H9 (cell line): Measurements from ENCODE around the gene NEMP1. TPM values are rescaled to one million over a fixed set of nuclear protein-coding genes. Genes with fewer than 3 reads are reported as not detected.
"Not testable (repeated sequence)": the region's sequence is repeated elsewhere in the genome, so short reads cannot be mapped to it uniquely, and the experiment has no call there.

Experiments used
- DNase-seq: peaks from one replicate; pipeline ENCODE4 v3.0.0-alpha.2; 2017
- H2AFZ ChIP-seq: one replicate; pipeline ENCODE4 v1.6.1; 2013; ENCODE audit warnings: mild to moderate bottlenecking, low read length, control low read depth, moderate library complexity
- H2AK5ac ChIP-seq: 2 replicates; pipeline ENCODE4 v1.6.1; 2013; ENCODE audit warnings: low read length, control low read depth, mixed read lengths; ENCODE audit not compliant: insufficient read length
- H2BK120ac ChIP-seq: one replicate; pipeline ENCODE4 v1.6.1; 2013; ENCODE audit warnings: low read depth, mild to moderate bottlenecking, low read length, control low read depth, inconsistent platforms; ENCODE audit not compliant: poor library complexity, severe bottlenecking
- H2BK12ac ChIP-seq: 2 replicates; pipeline ENCODE4 v1.6.1; 2013; ENCODE audit warnings: low read length, control low read depth, mixed read lengths, low read depth; ENCODE audit not compliant: insufficient read length
- H2BK15ac ChIP-seq: 2 replicates; pipeline ENCODE4 v1.6.1; 2013; ENCODE audit warnings: low read depth, low read length, control low read depth
- H2BK20ac ChIP-seq: one replicate; pipeline ENCODE4 v1.6.1; 2013; ENCODE audit warnings: low read depth, mild to moderate bottlenecking, low read length, control low read depth, inconsistent platforms; ENCODE audit not compliant: poor library complexity, severe bottlenecking
- H2BK5ac ChIP-seq: 2 replicates; pipeline ENCODE4 v1.6.1; 2013; ENCODE audit warnings: low read length, control low read depth, mixed read lengths; ENCODE audit not compliant: insufficient read length
- H3K14ac ChIP-seq: 2 replicates; pipeline ENCODE4 v1.6.1; 2013; ENCODE audit warnings: low read length, control low read depth; ENCODE audit not compliant: insufficient read depth
- H3K18ac ChIP-seq: 2 replicates; pipeline ENCODE4 v1.6.1; 2013; ENCODE audit warnings: low read depth, mild to moderate bottlenecking, mixed read lengths, low read length, control low read depth; ENCODE audit not compliant: insufficient read length
- H3K23ac ChIP-seq: 2 replicates; pipeline ENCODE4 v1.6.1; 2013; ENCODE audit warnings: low read length, control low read depth, mixed read lengths, low read depth; ENCODE audit not compliant: insufficient read length
- H3K23me2 ChIP-seq: 2 replicates; pipeline ENCODE4 v1.6.1; 2013; ENCODE audit warnings: low read depth, mild to moderate bottlenecking, mixed read lengths, low read length, control low read depth; ENCODE audit not compliant: insufficient read length, poor library complexity, severe bottlenecking
- H3K27ac ChIP-seq: 2 replicates; pipeline ENCODE4 v1.5.1; 2013; ENCODE audit warnings: low read length, control low read depth, mixed read lengths, low read depth; ENCODE audit not compliant: insufficient read length
- H3K27me3 ChIP-seq: 2 replicates; pipeline ENCODE4 v1.6.1; 2013; ENCODE audit warnings: low read length, control low read depth, inconsistent platforms; ENCODE audit not compliant: insufficient read depth
- H3K4ac ChIP-seq: 2 replicates; pipeline ENCODE4 v1.6.1; 2013; ENCODE audit warnings: low read depth, mild to moderate bottlenecking, control low read depth, inconsistent platforms, low read length, moderate library complexity
- H3K4me1 ChIP-seq: 2 replicates; pipeline ENCODE4 v1.6.1; 2013; ENCODE audit warnings: low read length, control low read depth, inconsistent platforms; ENCODE audit not compliant: insufficient read depth
- H3K4me2 ChIP-seq: 2 replicates; pipeline ENCODE4 v1.6.1; 2013; ENCODE audit warnings: low read length, control low read depth, mixed read lengths; ENCODE audit not compliant: insufficient read length, insufficient read depth
- H3K56ac ChIP-seq: 2 replicates; pipeline ENCODE4 v1.6.1; 2013; ENCODE audit warnings: low read depth, mild to moderate bottlenecking, mixed read lengths, low read length, control low read depth; ENCODE audit not compliant: insufficient read length
- H3K79me1 ChIP-seq: 2 replicates; pipeline ENCODE4 v1.6.1; 2013; ENCODE audit warnings: low read depth, mild to moderate bottlenecking, moderate library complexity, low read length, control low read depth, inconsistent platforms; ENCODE audit not compliant: insufficient read depth, poor library complexity, severe bottlenecking
- H3K79me2 ChIP-seq: 2 replicates; pipeline ENCODE4 v1.6.1; 2013; ENCODE audit warnings: low read length, control low read depth, inconsistent platforms; ENCODE audit not compliant: insufficient read depth
- H3K9ac ChIP-seq: 2 replicates; pipeline ENCODE4 v1.6.1; 2013; ENCODE audit warnings: low read length, control low read depth, mixed read lengths; ENCODE audit not compliant: insufficient read length; ENCODE audit errors: extremely low read depth
- H3K9me3 ChIP-seq: one replicate; pipeline ENCODE4 v1.6.1; 2013; ENCODE audit warnings: low read depth, low read length, inconsistent platforms; ENCODE audit not compliant: control insufficient read depth
- H3T11ph ChIP-seq: one replicate; pipeline ENCODE4 v1.6.1; 2013; ENCODE audit warnings: mild to moderate bottlenecking, low read length, control low read depth, inconsistent platforms
- H4K20me1 ChIP-seq: one replicate; pipeline ENCODE4 v1.6.1; 2013; ENCODE audit not compliant: control insufficient read depth, insufficient read length, insufficient read depth
- H4K5ac ChIP-seq: 2 replicates; pipeline ENCODE4 v1.6.1; 2013; ENCODE audit warnings: low read depth, mild to moderate bottlenecking, mixed read lengths, low read length, control low read depth; ENCODE audit not compliant: insufficient read length
- H4K8ac ChIP-seq: replicated peaks from 2 replicates; pipeline ENCODE4 v1.6.1; 2013; ENCODE audit warnings: low read length, control low read depth, mixed read lengths, low read depth; ENCODE audit not compliant: insufficient read length
- H4K91ac ChIP-seq: 2 replicates; pipeline ENCODE4 v1.6.1; 2013; ENCODE audit warnings: low read depth, mild to moderate bottlenecking, moderate library complexity, mixed read lengths, low read length, control low read depth; ENCODE audit not compliant: insufficient read length
- H3K27ac Mint-ChIP-seq, 3 experiments: 2 replicates in 2 of 3; 3 replicates in 1 of 3; pipeline ENCODE4 v1.8.0; 2020 to 2021; ENCODE audit warnings: mixed read lengths in 3 of 3, mild to moderate bottlenecking in 1 of 3, moderate library complexity in 1 of 3
- H3K27me3 Mint-ChIP-seq: 2 replicates; pipeline ENCODE4 v1.8.0; 2021; ENCODE audit warnings: low read depth, mild to moderate bottlenecking, moderate library complexity, mixed read lengths
- H3K36me3 Mint-ChIP-seq, 3 experiments: 2 replicates in 2 of 3; 3 replicates in 1 of 3; pipeline ENCODE4 v1.8.0; 2020 to 2021; ENCODE audit warnings: low read depth in 3 of 3, mixed read lengths in 3 of 3; ENCODE audit not compliant: insufficient read depth in 1 of 3
- H3K4me1 Mint-ChIP-seq, 2 experiments: 2 replicates each; pipeline ENCODE4 v1.8.0; 2020; ENCODE audit warnings: mixed read lengths in 2 of 2
- H3K4me3 Mint-ChIP-seq, 2 experiments: 2 replicates in 1 of 2; 3 replicates in 1 of 2; pipeline ENCODE4 v1.8.0; 2020 to 2021; ENCODE audit warnings: mild to moderate bottlenecking in 2 of 2, mixed read lengths in 2 of 2, moderate library complexity in 1 of 2
- H3K9me3 Mint-ChIP-seq, 2 experiments: 2 replicates in 1 of 2; 3 replicates in 1 of 2; pipeline ENCODE4 v1.8.0; 2020; ENCODE audit warnings: mild to moderate bottlenecking in 2 of 2, mixed read lengths in 2 of 2, moderate library complexity in 1 of 2
- WGBS: extraction: QIAGEN DNeasy Blood & Tissue Kit; methylation state at CpG from one replicate; pipeline ENCODE4 v1.1.7; 2013; ENCODE audit warnings: missing lambda C conversion rate, low lambda C conversion rate, mixed read lengths; ENCODE audit not compliant: insufficient read length; ENCODE audit errors: extremely low coverage; 5-methylcytosine and 5-hydroxymethylcytosine counted together
- total RNA-seq: library from RNA; stranded (reverse); gene quantifications from 2 replicates; pipeline ENCODE4 v1.2.1, GENCODE V29; 2021
- TF ChIP-seq, protein P1 (sequence below): fragments of 200-600 bp; sonication (generic); conservative IDR thresholded peaks from 3 replicates; pipeline ENCODE4 v1.8.0; 2021; ENCODE audit warnings: antibody characterized with exemption, mild to moderate bottlenecking

Gene NEMP1
- total RNA-seq, 1 experiment from 2014 or later = 50.1 TPM

DNA sequence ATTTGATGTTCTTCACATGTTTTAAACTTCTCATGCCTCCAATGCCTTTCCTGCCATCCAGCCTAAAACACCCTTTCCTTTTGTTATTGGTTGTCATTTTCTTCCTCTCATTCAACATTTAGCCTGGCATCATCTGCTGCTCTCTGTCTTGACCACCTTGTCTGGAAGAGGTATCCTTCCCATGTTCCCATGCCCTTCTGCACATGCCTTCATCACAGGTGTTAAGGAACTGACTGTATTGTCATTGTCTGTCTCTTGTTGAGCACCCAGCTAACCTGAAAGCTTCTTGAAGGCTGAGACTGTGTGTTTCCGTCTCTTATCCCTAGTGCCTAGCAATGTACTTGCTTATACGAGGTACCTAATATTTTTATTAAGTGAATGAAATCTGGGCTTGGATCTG lies 45.2 kb upstream of the NEMP1 start:
- Histone ChIP-seq H2BK120ac (no peak overlapping the region), H3K27me3 (no peaks in the 10 kb centered on the region), H3K56ac (no peak overlapping the region), H4K91ac (no peak overlapping the region), H2BK15ac (no peak overlapping the region), H3K79me2 (no peaks in the 10 kb centered on the region), H3K23ac (no peak overlapping the region), H3K27ac (no peak overlapping the region), H3K4me2 (no peak overlapping the region), H2BK20ac (no peak overlapping the region), H4K5ac (no peak overlapping the region), H3K79me1 (no peaks in the 10 kb centered on the region), H3K23me2 (peaks cover 3% of the 10 kb centered on the region), H3K4me1 (no peaks in the 10 kb centered on the region), H2AFZ (no peak overlapping the region), H3T11ph (no peak overlapping the region), H3K9ac (no peak overlapping the region), H3K9me3 (no peaks in the 10 kb centered on the region), H4K8ac (no peak overlapping the region), H3K14ac (no peak overlapping the region), H3K4ac (no peak overlapping the region), H4K20me1 (no peaks in the 10 kb centered on the region), H2BK5ac (no peak overlapping the region), H2BK12ac (no peak overlapping the region), H3K18ac (no peak overlapping the region), H2AK5ac (no peak overlapping the region)
- WGBS = no CpG with 5 or more reads among the region's 2 CpGs
- no peak overlapping the region for H3K27ac Mint-ChIP-seq
- H3K4me3 Mint-ChIP-seq = no peak overlapping the region
- no peaks in the 10 kb centered on the region; the same call in none of the 2 replicates for H3K27me3 Mint-ChIP-seq
- TF ChIP-seq, protein P1, sequence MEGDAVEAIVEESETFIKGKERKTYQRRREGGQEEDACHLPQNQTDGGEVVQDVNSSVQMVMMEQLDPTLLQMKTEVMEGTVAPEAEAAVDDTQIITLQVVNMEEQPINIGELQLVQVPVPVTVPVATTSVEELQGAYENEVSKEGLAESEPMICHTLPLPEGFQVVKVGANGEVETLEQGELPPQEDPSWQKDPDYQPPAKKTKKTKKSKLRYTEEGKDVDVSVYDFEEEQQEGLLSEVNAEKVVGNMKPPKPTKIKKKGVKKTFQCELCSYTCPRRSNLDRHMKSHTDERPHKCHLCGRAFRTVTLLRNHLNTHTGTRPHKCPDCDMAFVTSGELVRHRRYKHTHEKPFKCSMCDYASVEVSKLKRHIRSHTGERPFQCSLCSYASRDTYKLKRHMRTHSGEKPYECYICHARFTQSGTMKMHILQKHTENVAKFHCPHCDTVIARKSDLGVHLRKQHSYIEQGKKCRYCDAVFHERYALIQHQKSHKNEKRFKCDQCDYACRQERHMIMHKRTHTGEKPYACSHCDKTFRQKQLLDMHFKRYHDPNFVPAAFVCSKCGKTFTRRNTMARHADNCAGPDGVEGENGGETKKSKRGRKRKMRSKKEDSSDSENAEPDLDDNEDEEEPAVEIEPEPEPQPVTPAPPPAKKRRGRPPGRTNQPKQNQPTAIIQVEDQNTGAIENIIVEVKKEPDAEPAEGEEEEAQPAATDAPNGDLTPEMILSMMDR = no peak
- no peak for DNase-seq
- peaks cover 3 to 7% of the 10 kb centered on the region in 2 experiments; a peak in 3 of 5 replicates for H3K9me3 Mint-ChIP-seq
- peaks cover 13 to 20% of the 10 kb centered on the region in 2 experiments for H3K4me1 Mint-ChIP-seq
- peaks cover 6 to 10% (median 7%) of the 10 kb centered on the region in 3 experiments for H3K36me3 Mint-ChIP-seq

DNA sequence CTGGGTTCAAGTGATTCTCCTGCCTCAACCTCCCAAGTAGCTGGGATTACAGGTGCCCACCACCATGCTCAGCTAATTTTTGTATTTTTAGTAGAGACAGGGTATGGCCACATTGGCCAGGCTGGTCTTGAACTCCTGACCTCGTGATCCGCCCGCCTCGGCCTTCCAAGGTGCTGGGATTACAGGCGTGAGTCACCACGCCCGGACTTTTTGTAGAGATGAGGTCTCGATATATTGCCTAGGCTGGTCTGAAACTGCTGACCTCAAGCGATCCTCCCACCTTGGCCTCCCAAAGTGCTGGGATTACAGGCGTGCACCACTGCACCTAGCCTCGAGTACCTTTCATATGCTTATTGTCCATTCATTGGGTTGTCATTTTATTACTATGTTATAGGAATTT lies 42.1 kb upstream of the NEMP1 start:
- not testable (repeated sequence) for H3K4me1 ChIP-seq, H2AK5ac ChIP-seq, DNase-seq, H3K4ac ChIP-seq, H3K23me2 ChIP-seq, H2BK15ac ChIP-seq, H3K9ac ChIP-seq, H2BK5ac ChIP-seq, H2AFZ ChIP-seq, H3K36me3 Mint-ChIP-seq, H4K20me1 ChIP-seq, H3K4me2 ChIP-seq, H4K5ac ChIP-seq, H2BK12ac ChIP-seq, H3K79me1 ChIP-seq, H3K27ac ChIP-seq, H3K18ac ChIP-seq, H3T11ph ChIP-seq, H2BK120ac ChIP-seq, H3K4me3 Mint-ChIP-seq, H3K9me3 Mint-ChIP-seq, H3K4me1 Mint-ChIP-seq, H3K79me2 ChIP-seq, H3K56ac ChIP-seq, H2BK20ac ChIP-seq, H4K91ac ChIP-seq, H3K23ac ChIP-seq, H3K27me3 Mint-ChIP-seq, H3K27me3 ChIP-seq, H4K8ac ChIP-seq, H3K27ac Mint-ChIP-seq, H3K14ac ChIP-seq, H3K9me3 ChIP-seq
- WGBS = no CpG with 5 or more reads among the region's 11 CpGs
